Activated T-cell treated with anti-CD3 and anti-CD28 coated beads, Interleukin-2, amount 50 U/mL, for 48 hours (primary cell): Measurements from ENCODE around the gene UBALD1.

ENCODE experiments used
- DNase-seq, 2 experiments: peaks; one replicate each; pipeline ENCODE4 v3.0.0-alpha.2; 2020

UBALD1 gene

DNA sequence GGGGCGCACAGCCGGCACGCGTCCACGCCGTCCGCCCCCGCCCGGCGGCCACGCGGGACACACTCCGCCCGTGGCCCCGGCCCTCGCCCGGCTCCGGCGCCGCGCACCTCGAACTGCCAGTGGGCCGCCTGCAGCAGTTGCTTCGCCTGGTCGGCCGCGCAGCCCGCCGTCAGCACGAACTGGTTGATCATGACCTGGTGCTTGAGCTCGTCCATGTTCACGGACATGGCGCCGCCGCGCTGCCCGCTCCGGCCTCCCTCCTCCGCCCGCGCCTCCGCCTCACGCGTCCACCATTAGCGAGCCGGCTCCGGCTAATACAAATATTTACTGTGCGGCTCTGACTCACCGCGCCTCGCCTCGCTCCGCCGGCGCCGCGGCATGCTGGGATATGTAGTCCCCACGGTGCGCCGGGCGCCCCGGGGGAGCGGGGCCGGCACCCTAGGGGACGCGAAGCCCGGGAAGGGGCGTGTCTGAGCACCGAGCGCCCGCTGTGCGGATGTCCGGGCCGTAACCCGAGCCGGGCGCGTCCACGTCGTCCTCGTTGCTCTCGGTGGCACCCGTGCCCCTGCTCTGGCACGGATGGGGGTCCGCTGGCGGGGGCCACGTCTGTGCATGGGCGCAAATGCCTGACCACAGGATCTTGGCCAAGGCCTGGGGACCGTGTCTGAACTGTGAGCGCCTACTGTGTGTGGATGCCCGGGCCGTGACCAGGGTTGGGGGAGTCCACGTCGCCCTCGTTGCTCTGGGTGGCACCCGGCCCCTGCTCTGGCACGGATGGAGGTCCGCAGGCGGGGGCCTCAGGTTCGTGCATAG is at the start of gene UBALD1:
Gene UBALD1 (minus strand): TSS at position 318 of the 813 bp plus-strand sequence. CDS start 91 bp downstream, at position 227.
- DNase-seq: peak; percentile 87 to 89

- DNase-seq: no peak
Measured at GRCh38 chr16:4663777-4664465, 49.2 kb upstream of the UBALD1 start.

DNA sequence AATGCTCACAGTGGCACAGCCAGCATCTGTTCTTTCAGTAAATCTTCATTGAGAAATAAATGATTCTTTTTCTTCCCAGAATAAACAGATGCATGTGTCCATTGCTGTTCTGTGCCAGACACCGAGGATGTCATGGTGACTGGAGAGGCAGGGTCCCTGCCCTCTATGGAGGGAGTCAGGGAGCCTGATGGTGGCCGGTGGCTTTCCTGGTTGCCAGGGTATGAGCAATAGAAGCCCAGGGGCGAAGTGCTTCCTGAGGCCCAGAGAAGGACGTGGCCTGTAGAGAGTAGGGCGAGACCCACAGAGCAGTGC is 48.7 kb upstream of the UBALD1 start:
- no peak for DNase-seq

GRCh38 chr16:4661661-4662060 is 47.0 kb upstream of the UBALD1 start:
- DNase-seq: no peak

GRCh38 chr16:4660454-4661007 is 45.8 kb upstream of the UBALD1 start:
- DNase-seq: peak; percentile 91 to 92

- DNase-seq: no peak
Measured at GRCh38 chr16:4659363-4660353, 45.0 kb upstream of the UBALD1 start.

DNA sequence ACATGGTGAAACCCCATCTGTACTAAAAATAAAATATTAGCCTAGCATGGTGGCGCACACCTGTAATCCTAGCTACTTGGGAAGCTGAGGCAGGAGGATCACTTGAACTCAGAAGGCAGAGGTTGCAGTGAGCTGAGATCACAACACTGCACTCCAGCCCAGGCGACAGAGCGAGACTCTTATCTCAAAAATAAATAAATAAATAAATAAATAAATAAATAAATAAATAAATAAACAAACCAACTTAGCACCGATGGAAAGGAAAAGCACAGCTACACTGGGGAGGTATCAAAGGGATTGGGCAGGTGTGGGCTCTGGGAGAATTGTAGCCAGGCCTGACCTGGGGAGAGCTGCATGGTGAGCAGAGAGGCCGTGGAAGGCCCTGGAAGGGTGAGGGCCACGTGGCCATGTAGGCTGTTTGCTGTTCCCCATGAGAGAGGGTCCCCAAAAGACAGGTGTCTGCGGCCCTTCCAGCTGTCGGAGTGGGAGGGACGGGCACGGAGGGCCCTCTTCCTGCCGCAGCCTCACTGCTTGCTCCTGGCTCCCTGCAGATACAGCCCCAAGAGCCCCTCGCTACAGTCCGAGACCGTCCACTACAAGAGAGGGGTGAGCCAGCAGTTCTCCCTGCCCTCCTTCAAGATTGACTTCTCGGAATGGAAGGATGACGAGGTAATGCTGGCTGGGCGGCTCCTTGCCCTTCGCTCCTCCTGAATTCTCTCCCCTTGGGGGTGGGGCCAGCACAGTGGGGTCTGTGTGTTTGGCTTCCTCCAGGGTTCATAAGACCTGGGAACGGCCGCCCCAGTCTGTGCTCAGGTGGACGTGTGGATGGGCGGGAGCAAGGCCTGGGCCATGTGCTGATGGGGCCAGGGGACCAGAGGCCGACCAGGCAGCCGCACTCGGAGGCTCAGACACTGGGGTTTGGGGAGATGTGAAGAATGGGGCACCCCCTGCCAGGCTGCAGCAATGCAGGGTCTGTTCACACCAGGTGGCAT is 42.3 kb upstream of the UBALD1 start:
- no peak for DNase-seq

DNA sequence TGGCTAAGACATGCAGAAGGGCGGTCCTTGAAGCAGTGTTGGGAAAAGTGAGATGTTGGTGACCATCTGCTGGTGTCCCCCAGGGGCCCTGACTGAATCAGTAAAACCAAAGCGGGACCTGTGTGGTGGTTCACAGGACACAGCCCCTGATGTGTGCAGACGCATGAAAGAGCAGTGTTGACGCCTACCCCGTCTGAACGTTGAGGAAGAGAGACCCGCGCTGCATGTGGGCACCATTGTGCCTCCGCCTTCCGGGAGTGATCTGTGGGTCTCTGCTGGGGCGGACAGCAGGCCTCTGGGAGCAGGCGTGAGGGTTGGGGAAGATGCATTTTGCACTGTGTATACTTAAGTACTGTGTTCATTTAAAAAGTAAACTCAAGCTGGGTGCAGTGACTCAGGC is 41.5 kb upstream of the UBALD1 start:
- DNase-seq: no peak

- DNase-seq: no peak
Measured at GRCh38 chr16:4655801-4656200, 41.1 kb upstream of the UBALD1 start.

- DNase-seq: no peak
Measured at GRCh38 chr16:4654964-4655590, 40.4 kb upstream of the UBALD1 start.

DNA sequence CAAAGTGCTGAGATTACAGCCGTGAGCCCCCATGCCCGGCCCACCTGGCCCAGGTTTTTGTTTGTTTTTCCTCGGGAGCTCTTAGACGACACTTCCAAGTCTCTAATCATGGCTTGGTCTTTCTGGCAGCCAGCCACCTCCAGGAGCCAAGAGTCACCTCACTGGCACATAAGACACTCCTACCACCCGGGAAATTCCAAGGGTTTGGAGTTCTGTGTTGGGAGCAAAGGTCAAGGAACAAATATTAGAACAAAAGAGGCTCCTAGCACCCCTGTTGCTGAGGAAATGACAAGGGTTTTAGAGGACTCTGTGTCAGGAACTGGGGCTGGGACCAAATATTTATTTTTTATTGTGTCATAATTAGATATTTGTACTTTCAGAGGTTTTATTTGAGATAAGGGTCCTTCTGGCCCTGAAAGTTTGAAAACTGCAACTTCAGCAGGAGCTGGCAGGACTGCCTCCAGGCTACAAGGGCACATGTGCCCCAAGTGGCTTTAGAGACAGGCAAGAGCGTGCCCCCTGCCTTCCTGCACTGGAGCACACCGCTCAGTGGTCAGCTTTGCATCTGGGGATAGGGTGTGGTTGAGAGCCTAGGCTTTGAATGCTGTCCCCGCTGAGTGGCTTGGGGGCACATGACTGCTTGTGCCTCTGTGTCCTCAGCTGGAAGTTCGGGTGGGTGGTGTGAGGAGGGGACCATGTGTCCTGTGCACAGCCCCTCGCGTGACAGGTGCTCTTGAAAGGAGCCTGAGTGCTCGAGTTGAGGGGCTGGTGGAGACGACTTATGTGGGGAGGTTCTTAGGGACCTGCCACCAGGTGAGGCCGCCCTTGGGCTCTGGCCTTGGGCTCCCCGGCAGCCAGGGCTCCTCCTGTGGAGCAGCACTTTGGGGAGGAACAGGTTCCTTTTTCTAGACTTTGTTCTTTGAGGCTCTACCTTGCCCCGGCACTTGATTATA is 39.6 kb upstream of the UBALD1 start:
- DNase-seq: no peak

DNA sequence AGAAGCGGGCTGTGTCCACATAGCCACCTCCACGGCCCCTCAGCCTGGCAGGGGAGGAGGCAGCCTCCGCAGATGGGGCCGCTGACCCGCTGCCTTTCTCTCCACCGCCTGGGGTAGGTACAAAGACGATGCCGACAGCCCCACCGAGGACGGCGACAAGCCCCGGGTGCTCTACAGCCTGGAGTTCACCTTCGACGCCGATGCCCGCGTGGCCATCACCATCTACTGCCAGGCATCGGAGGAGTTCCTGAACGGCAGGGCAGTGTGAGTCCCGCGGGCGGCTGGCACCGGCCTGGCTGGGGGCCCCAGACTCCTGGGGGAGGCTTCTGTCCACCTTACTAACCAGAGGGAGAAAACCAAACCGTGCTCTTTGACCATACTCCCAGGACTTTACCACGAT is 37.9 kb upstream of the UBALD1 start:
- DNase-seq: no peak

GRCh38 chr16:4651827-4652226 is 37.1 kb upstream of the UBALD1 start:
- no peak for DNase-seq

- DNase-seq: peak; percentile 87 to 88
Measured at GRCh38 chr16:4650443-4651074, 35.9 kb upstream of the UBALD1 start.

DNA sequence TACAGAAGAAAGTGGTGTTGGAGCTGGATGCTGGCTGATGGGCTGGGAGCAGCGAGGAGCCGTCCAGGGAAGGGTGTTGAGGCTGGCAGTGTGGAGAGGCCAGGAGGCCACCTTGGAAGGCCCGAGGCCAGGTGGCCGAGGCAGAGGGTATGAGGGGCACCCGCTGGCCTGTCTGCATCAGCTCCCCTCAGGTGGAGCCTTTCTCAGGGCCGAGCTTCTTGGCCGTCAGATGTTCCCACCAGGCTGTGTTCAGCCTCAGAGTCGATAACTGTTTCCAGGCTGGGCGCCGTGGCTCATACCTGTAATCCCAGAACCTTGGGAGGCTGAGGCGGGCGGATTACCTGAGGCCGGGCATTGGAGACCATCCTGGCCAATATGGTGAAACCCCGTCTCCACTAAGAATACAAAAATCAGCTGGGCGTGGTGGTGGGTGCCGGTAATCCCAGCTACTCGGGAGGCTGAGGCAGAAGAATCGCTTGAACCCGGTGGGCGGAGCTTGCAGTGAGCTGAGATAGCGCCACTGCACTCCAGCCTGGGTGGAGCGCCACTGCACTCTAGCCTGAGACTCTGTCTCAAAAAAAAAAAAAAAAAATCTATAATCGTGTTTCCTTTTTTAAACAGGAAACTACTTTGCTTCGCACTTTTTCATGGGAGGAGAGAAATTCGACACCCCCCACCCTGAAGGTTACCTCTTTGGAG is 35.2 kb upstream of the UBALD1 start:
- DNase-seq: no peak

GRCh38 chr16:4648917-4649316 is 34.2 kb upstream of the UBALD1 start:
- DNase-seq: peak; percentile 38 to 41

DNA sequence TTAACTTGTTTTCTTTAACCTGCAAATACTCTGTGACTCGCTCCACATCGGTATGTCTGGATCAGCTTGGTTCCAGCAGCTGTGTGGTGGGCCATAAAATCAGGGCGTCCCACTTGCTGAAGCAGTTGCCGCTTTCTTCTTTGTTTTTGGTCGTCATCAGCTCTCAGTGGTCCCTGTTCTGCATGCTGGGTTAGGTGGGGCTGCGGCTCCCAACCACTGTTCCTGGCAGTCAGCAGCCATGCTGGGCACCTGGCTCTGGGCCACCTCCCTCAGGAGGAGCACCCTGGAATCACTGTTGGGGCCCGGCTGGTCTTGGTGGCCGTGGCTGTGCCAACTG is 32.9 kb upstream of the UBALD1 start:
- no peak for DNase-seq

- DNase-seq: no peak
Measured at GRCh38 chr16:4646773-4647643, 32.3 kb upstream of the UBALD1 start.
